Fibroblast of lung (primary cell): ENCODE results near the gene GAD2.

ENCODE experiments used
- EZH2 ChIP-seq: IDR thresholded peaks from 2 replicates; pipeline ENCODE4 v1.5.1; 2012; ENCODE audit warnings: low read length, control low read depth, mild to moderate bottlenecking; ENCODE audit errors: missing control alignments
- TF ChIP-seq, protein P1 (sequence below), 2 donors: IDR thresholded peaks in 1 of 2; conservative IDR thresholded peaks in 1 of 2; 1 replicate in 1 of 2; 2 replicates in 1 of 2; pipeline ENCODE4 v1.5.1; 2011 to 2012; ENCODE audit warnings: low read length in 2 of 2, control low read depth in 1 of 2, inconsistent platforms in 1 of 2, low read depth in 1 of 2, mild to moderate bottlenecking in 1 of 2

DNA sequence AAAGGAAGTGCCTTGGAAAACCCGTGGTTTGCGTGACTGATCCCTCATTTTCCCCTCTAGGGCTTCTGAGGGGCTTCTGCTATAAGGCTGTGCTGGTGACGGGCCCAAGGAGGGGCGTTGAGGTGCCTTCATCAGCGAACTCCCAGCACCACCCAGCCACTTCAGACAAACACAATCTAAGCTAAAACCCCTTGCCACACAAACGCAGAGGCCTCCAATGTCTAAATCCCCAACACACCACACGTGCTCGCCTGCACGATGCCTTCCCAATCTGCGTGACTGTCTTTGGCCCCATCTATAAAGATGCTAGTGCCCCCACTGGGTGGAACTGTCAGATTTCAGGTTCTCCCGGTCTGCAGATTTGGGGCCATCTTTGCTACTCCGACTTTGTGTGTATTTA, 4.1 kb upstream of the GAD2 start:
- TF ChIP-seq, protein P1, sequence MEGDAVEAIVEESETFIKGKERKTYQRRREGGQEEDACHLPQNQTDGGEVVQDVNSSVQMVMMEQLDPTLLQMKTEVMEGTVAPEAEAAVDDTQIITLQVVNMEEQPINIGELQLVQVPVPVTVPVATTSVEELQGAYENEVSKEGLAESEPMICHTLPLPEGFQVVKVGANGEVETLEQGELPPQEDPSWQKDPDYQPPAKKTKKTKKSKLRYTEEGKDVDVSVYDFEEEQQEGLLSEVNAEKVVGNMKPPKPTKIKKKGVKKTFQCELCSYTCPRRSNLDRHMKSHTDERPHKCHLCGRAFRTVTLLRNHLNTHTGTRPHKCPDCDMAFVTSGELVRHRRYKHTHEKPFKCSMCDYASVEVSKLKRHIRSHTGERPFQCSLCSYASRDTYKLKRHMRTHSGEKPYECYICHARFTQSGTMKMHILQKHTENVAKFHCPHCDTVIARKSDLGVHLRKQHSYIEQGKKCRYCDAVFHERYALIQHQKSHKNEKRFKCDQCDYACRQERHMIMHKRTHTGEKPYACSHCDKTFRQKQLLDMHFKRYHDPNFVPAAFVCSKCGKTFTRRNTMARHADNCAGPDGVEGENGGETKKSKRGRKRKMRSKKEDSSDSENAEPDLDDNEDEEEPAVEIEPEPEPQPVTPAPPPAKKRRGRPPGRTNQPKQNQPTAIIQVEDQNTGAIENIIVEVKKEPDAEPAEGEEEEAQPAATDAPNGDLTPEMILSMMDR (conservative IDR thresholded peaks at IDR 0.05 in 1 of 2, IDR thresholded peaks at IDR 0.05 in 1 of 2; ENCODE audit: low read depth in 1 of 2, low read length in 2 of 2): no peak
- TF ChIP-seq EZH2: no peak
